ENCODE data around the gene ZSCAN5B.
"Not testable (repeated sequence)": the region's sequence is repeated elsewhere in the genome, so short reads cannot be mapped to it uniquely, and the experiment has no call there.

DNA sequence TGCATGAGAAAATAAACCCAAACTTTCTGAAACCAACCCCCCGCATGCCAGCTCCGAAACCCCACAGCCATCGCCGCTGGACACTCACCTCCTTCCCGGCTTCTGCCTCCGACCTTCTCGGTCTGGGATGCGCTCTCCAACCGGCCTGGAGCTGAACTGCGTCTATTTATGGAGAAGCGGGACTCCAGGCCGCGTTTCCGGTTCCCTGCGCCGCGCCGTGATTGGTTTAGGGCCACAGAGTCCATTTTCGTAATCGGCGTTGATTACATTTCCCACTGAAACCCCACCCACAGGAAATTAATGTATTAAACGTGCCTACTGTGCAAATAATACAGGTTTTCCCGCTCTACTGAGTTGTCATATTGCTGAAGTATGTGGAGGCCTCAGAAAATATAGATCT is at the start of gene ZSCAN5B:
- TF ChIP-seq, protein P1, sequence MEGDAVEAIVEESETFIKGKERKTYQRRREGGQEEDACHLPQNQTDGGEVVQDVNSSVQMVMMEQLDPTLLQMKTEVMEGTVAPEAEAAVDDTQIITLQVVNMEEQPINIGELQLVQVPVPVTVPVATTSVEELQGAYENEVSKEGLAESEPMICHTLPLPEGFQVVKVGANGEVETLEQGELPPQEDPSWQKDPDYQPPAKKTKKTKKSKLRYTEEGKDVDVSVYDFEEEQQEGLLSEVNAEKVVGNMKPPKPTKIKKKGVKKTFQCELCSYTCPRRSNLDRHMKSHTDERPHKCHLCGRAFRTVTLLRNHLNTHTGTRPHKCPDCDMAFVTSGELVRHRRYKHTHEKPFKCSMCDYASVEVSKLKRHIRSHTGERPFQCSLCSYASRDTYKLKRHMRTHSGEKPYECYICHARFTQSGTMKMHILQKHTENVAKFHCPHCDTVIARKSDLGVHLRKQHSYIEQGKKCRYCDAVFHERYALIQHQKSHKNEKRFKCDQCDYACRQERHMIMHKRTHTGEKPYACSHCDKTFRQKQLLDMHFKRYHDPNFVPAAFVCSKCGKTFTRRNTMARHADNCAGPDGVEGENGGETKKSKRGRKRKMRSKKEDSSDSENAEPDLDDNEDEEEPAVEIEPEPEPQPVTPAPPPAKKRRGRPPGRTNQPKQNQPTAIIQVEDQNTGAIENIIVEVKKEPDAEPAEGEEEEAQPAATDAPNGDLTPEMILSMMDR (conservative IDR thresholded peaks at IDR 0.05; ENCODE audit: low read depth, low read length) = not testable (repeated sequence)
- TF ChIP-seq EZH2phosphoT487 (IDR thresholded peaks at IDR 0.05; ENCODE audit: borderline replicate concordance, low read length); EZH2 (IDR thresholded peaks at IDR 0.05; ENCODE audit: low read length, unreplicated experiment): not testable (repeated sequence)

All from PC-3 (cell line).